ENCODE measurements around the gene KIAA0586. TPM values are rescaled to one million over a fixed set of nuclear protein-coding genes. Genes with fewer than 3 reads are reported as not detected.
"Not testable (repeated sequence)": the region's sequence is repeated elsewhere in the genome, so short reads cannot be mapped to it uniquely, and the experiment has no call there.

Gene KIAA0586
- total RNA-seq, 2 experiments from 2014 or later, result 24.9 to 27.0 TPM

GRCh38 chr14:58415636-58416547 lies 11.6 kb upstream of the KIAA0586 start:
- no peak overlapping the region for H3K27ac Mint-ChIP-seq
- CTCF ChIA-PET, result no interaction called here
- DNase-seq (no peak), ATAC-seq (no peak)
- H3K36me3 Mint-ChIP-seq (ENCODE audit: low read depth), result peaks cover 50% of the 10 kb centered on the region
- H3K4me3 Mint-ChIP-seq, result no peak overlapping the region
- POLR2A ChIA-PET, result interaction anchor here (1.0 kb wide), 1 partner anchor 11 kb away, joined by 3 read pairs; the partner anchor contains the start of gene TIMM9
- no peaks in the 10 kb centered on the region for H3K9me3 Mint-ChIP-seq (ENCODE audit: insufficient read depth)
- peaks cover 5% of the 10 kb centered on the region for H3K4me1 Mint-ChIP-seq (ENCODE audit: low read depth)
- no peaks in the 10 kb centered on the region for H3K27me3 Mint-ChIP-seq (ENCODE audit: low read depth)

- H3K4me3 Mint-ChIP-seq; H3K4me1 Mint-ChIP-seq (ENCODE audit: low read depth); H3K9me3 Mint-ChIP-seq (ENCODE audit: insufficient read depth); DNase-seq; H3K27me3 Mint-ChIP-seq (ENCODE audit: low read depth); CTCF ChIA-PET; ATAC-seq: not testable (repeated sequence)
- Mint-ChIP-seq H3K36me3 (ENCODE audit: low read depth) (peaks cover 52% of the 10 kb centered on the region), H3K27ac (peak overlapping the region; percentile 46)
- POLR2A ChIA-PET, result interaction anchor here (1.0 kb wide), 1 partner anchor 10 kb away, joined by 3 read pairs; the partner anchor contains the start of gene TIMM9
These were observed 10.6 kb upstream of the KIAA0586 start for GRCh38 chr14:58416934-58417333.

GRCh38 chr14:58426670-58427280 lies 744 bp upstream of the KIAA0586 start:
- no peaks in the 10 kb centered on the region for H3K9me3 Mint-ChIP-seq (ENCODE audit: insufficient read depth)
- peaks cover 27% of the 10 kb centered on the region for H3K36me3 Mint-ChIP-seq (ENCODE audit: low read depth)
- ATAC-seq (peak; percentile 45), DNase-seq (peak; percentile 58)
- peak overlapping the region; percentile 95 for H3K27ac Mint-ChIP-seq
- peak overlapping the region; percentile 91 for H3K4me3 Mint-ChIP-seq
- ChIA-PET POLR2A (interaction anchor here (0.6 to 2.3 kb wide), 15 partner anchors 10 to 1822 kb away, joined by 3 to 47 read pairs (median 3); partner anchors contain the start of genes ARID4A, DACT1, PPM1A and TOMM20L), CTCF (interaction anchor here (0.7 to 1.1 kb wide), 4 partner anchors 30 to 129 kb away, joined by 3 to 5 read pairs (median 3); partner anchors contain the start of gene TOMM20L)
- peaks cover 37% of the 10 kb centered on the region for H3K4me1 Mint-ChIP-seq (ENCODE audit: low read depth)
- H3K27me3 Mint-ChIP-seq (ENCODE audit: low read depth), result no peaks in the 10 kb centered on the region

GRCh38 chr14:58428118-58428683 lies 682 bp downstream of the KIAA0586 start:
- H3K36me3 Mint-ChIP-seq (ENCODE audit: low read depth), result peaks cover 24% of the 10 kb centered on the region
- peak; percentile 37 for DNase-seq
- ChIA-PET CTCF (interaction anchor here (0.9 kb wide), 1 partner anchor 34 kb away, joined by 4 read pairs; no protein-coding TSS in a partner anchor), POLR2A (interaction anchor here (1.2 to 2.3 kb wide), 10 partner anchors 14 to 1821 kb away, joined by 3 to 47 read pairs (median 4); partner anchors contain the start of genes ARID4A, DACT1, PPM1A and PSMA3)
- peak overlapping the region; percentile 95 for H3K27ac Mint-ChIP-seq
- no peak for ATAC-seq
- H3K27me3 Mint-ChIP-seq (ENCODE audit: low read depth), result no peaks in the 10 kb centered on the region
- H3K4me3 Mint-ChIP-seq, result peak overlapping the region; percentile 91
- H3K4me1 Mint-ChIP-seq (ENCODE audit: low read depth), result peaks cover 37% of the 10 kb centered on the region
- no peaks in the 10 kb centered on the region for H3K9me3 Mint-ChIP-seq (ENCODE audit: insufficient read depth)

- Mint-ChIP-seq H3K27ac (no peak overlapping the region), H3K27me3 (ENCODE audit: low read depth) (no peaks in the 10 kb centered on the region), H3K36me3 (ENCODE audit: low read depth) (peaks cover 19% of the 10 kb centered on the region), H3K4me1 (ENCODE audit: low read depth) (peaks cover 28% of the 10 kb centered on the region), H3K9me3 (ENCODE audit: insufficient read depth) (no peaks in the 10 kb centered on the region), H3K4me3 (no peak overlapping the region)
- DNase-seq, result no peak
- no peak for ATAC-seq
- ChIA-PET POLR2A (no interaction called here), CTCF (interaction anchor here (1.6 kb wide), 1 partner anchor 71 kb away, joined by 4 read pairs; no protein-coding TSS in a partner anchor)
These were observed 2.6 kb downstream of the KIAA0586 start for GRCh38 chr14:58430156-58430555.

GRCh38 chr14:58439476-58439875 lies 12.0 kb downstream of the KIAA0586 start:
- DNase-seq (no peak), ATAC-seq (no peak)
- no peaks in the 10 kb centered on the region for H3K9me3 Mint-ChIP-seq (ENCODE audit: insufficient read depth)
- H3K4me3 Mint-ChIP-seq, result no peak overlapping the region
- ChIA-PET POLR2A (no interaction called here), CTCF (no interaction called here)
- no peak overlapping the region for H3K27ac Mint-ChIP-seq
- peaks cover 22% of the 10 kb centered on the region for H3K36me3 Mint-ChIP-seq (ENCODE audit: low read depth)
- no peaks in the 10 kb centered on the region for H3K4me1 Mint-ChIP-seq (ENCODE audit: low read depth)
- H3K27me3 Mint-ChIP-seq (ENCODE audit: low read depth), result no peaks in the 10 kb centered on the region

GRCh38 chr14:58444627-58445026 lies 17.1 kb downstream of the KIAA0586 start:
- DNase-seq (no peak), ATAC-seq (no peak)
- ChIA-PET POLR2A (no interaction called here), CTCF (no interaction called here)
- H3K36me3 Mint-ChIP-seq (ENCODE audit: low read depth), result peaks cover 16% of the 10 kb centered on the region
- H3K27ac Mint-ChIP-seq, result no peak overlapping the region
- H3K9me3 Mint-ChIP-seq (ENCODE audit: insufficient read depth), result no peaks in the 10 kb centered on the region
- H3K4me1 Mint-ChIP-seq (ENCODE audit: low read depth), result no peaks in the 10 kb centered on the region
- no peaks in the 10 kb centered on the region for H3K27me3 Mint-ChIP-seq (ENCODE audit: low read depth)
- H3K4me3 Mint-ChIP-seq, result no peak overlapping the region

GRCh38 chr14:58455593-58456265 lies 28.2 kb downstream of the KIAA0586 start:
- CTCF ChIA-PET, result no interaction called here
- no peaks in the 10 kb centered on the region for H3K4me1 Mint-ChIP-seq (ENCODE audit: low read depth)

GRCh38 chr14:58460772-58461171 lies 33.3 kb downstream of the KIAA0586 start:
- Mint-ChIP-seq H3K36me3 (ENCODE audit: low read depth) (peaks cover 28% of the 10 kb centered on the region), H3K4me3 (no peak overlapping the region), H3K27me3 (ENCODE audit: low read depth) (no peaks in the 10 kb centered on the region), H3K27ac (no peak overlapping the region), H3K4me1 (ENCODE audit: low read depth) (no peaks in the 10 kb centered on the region), H3K9me3 (ENCODE audit: insufficient read depth) (no peaks in the 10 kb centered on the region)
- ATAC-seq (no peak), DNase-seq (no peak)
- ChIA-PET CTCF (no interaction called here), POLR2A (no interaction called here)

More at GRCh38 chr14:58455593-58456265, 28.2 kb downstream of the KIAA0586 start:
- H3K36me3 Mint-ChIP-seq (ENCODE audit: low read depth), result peaks cover 32% of the 10 kb centered on the region
- H3K4me3 Mint-ChIP-seq, result no peak overlapping the region
- H3K27me3 Mint-ChIP-seq (ENCODE audit: low read depth), result no peaks in the 10 kb centered on the region
- POLR2A ChIA-PET, result no interaction called here
- H3K27ac Mint-ChIP-seq, result no peak overlapping the region
- ATAC-seq, result no peak
- no peak for DNase-seq
- H3K9me3 Mint-ChIP-seq (ENCODE audit: insufficient read depth), result no peaks in the 10 kb centered on the region

GRCh38 chr14:58463147-58463546 lies 35.6 kb downstream of the KIAA0586 start:
- ChIA-PET POLR2A (interaction anchor here (1.5 kb wide), 1 partner anchor 36 kb away, joined by 4 read pairs; the partner anchor contains the start of genes KIAA0586 and TIMM9), CTCF (no interaction called here)
- DNase-seq (no peak), ATAC-seq (no peak)
- Mint-ChIP-seq H3K4me3 (no peak overlapping the region), H3K9me3 (ENCODE audit: insufficient read depth) (no peaks in the 10 kb centered on the region), H3K36me3 (ENCODE audit: low read depth) (peaks cover 18% of the 10 kb centered on the region), H3K4me1 (ENCODE audit: low read depth) (no peaks in the 10 kb centered on the region), H3K27ac (no peak overlapping the region), H3K27me3 (ENCODE audit: low read depth) (no peaks in the 10 kb centered on the region)

GRCh38 chr14:58464652-58465051 lies 37.1 kb downstream of the KIAA0586 start:
- CTCF ChIA-PET, result no interaction called here
- Mint-ChIP-seq H3K36me3 (ENCODE audit: low read depth) (peaks cover 21% of the 10 kb centered on the region), H3K4me3 (no peak overlapping the region), H3K4me1 (ENCODE audit: low read depth) (no peaks in the 10 kb centered on the region), H3K27ac (no peak overlapping the region), H3K9me3 (ENCODE audit: insufficient read depth) (no peaks in the 10 kb centered on the region), H3K27me3 (ENCODE audit: low read depth) (no peaks in the 10 kb centered on the region)
- DNase-seq (no peak), ATAC-seq (no peak)
- POLR2A ChIA-PET, result no interaction called here
